ENCODE data around the gene GNB1L.

GRCh38 chr22:19876941-19877625 lies 22.4 kb upstream of the GNB1L start:
- TF ChIP-seq POLR2A (IDR thresholded peaks at IDR 0.05) (no peak), CTCF (IDR thresholded peaks at IDR 0.05) (no peak)
